DOHH2 (cell line): ENCODE data around the gene CIT.

Source experiments
- EZH2phosphoT487 ChIP-seq: fragments of 200-600 bp; sonication (generic); IDR thresholded peaks from 2 replicates; pipeline ENCODE4 v1.6.1; 2017; ENCODE audit warnings: borderline replicate concordance, mild to moderate bottlenecking, antibody characterized with exemption, low read length, moderate library complexity, mixed read lengths
- TF ChIP-seq, protein P1 (sequence below): fragments of 200-600 bp; sonication (generic); IDR thresholded peaks from one replicate; pipeline ENCODE4 v1.5.1; 2014; ENCODE audit warnings: antibody characterized with exemption, mild to moderate bottlenecking, low read depth, low read length; ENCODE audit not compliant: poor library complexity, severe bottlenecking

DNA sequence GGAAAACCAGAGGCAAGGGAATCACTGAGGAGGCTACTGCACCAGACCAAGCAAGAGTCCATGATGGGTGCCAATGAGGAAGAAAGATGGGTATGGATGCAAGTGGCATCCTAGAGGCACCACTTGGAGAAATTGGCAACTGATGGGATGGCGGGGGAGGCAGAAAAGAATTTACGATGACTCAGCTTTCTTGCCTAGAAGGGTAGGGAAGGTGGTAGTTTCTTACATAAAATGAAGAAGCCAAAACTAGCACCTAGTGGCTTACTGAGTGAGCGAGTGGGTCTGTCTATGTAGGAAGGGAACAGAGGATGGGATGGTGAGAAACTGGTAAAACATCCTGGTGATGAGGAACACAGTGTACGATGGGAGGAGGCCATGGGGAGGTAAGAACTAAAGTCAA lies 80.8 kb downstream of the CIT start:
- TF ChIP-seq, protein P1, sequence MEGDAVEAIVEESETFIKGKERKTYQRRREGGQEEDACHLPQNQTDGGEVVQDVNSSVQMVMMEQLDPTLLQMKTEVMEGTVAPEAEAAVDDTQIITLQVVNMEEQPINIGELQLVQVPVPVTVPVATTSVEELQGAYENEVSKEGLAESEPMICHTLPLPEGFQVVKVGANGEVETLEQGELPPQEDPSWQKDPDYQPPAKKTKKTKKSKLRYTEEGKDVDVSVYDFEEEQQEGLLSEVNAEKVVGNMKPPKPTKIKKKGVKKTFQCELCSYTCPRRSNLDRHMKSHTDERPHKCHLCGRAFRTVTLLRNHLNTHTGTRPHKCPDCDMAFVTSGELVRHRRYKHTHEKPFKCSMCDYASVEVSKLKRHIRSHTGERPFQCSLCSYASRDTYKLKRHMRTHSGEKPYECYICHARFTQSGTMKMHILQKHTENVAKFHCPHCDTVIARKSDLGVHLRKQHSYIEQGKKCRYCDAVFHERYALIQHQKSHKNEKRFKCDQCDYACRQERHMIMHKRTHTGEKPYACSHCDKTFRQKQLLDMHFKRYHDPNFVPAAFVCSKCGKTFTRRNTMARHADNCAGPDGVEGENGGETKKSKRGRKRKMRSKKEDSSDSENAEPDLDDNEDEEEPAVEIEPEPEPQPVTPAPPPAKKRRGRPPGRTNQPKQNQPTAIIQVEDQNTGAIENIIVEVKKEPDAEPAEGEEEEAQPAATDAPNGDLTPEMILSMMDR = no peak
- no peak for TF ChIP-seq EZH2phosphoT487
